Stimulated activated CD8-positive, alpha-beta memory T cell treated with anti-CD3 and anti-CD28 coated beads, Interleukin-4, amount 100 ng/mL, for 1 hour (primary cell): ENCODE results near the gene PIWIL4.

Experiments
- DNase-seq, 2 donors: peaks; one replicate each; pipeline ENCODE4 v3.0.0-alpha.2; 2020; ENCODE audit warnings: low read depth in 2 of 2, low spot score in 1 of 2

The PIWIL4 gene

DNA sequence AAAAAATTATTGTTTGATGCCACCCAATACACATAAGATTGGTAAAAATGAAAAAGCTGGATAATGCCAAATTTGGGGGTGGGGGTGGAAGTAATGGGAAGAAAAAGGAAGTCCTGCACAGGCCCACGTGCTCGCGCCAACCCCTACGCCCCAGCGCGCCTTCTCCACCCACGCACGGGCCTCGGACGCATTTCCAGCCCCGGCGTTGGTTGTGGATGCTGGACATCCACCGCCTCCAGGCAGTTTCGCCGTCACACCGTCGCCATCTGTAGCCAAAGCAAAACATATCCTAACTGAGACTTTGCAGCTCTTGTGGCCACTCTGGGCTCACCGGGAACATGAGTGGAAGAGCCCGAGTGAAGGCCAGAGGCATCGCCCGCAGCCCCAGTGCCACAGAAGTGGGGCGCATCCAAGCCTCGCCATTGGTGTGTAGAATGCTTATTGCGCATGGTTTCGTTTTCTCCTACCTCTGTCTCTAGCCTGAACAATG lies at the start of gene PIWIL4:
Gene PIWIL4 (plus strand): TSS at position 188 of the 490 bp plus-strand sequence. CDS start 151 bp downstream, at position 339.
- DNase-seq, result no peak

DNA sequence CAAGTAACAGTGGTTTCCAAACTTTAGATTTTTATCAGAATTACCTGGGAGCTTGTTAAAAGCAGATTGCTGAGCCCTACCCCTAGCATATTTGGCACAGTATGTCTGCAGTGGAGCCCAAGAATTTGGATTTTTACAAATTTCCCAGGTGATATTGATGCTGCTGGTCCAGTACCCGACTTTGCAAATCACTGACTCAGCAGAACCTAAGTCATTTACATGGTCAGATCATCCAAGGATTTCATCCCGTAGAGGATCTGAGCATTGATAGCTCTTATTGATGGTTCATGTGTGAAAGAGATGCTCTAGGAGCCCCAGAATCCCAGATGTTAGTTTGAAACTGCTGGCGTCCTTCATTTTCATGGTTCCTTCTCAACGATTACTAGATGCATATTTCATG lies 48.9 kb upstream of the PIWIL4 start:
- DNase-seq, result no peak

DNA sequence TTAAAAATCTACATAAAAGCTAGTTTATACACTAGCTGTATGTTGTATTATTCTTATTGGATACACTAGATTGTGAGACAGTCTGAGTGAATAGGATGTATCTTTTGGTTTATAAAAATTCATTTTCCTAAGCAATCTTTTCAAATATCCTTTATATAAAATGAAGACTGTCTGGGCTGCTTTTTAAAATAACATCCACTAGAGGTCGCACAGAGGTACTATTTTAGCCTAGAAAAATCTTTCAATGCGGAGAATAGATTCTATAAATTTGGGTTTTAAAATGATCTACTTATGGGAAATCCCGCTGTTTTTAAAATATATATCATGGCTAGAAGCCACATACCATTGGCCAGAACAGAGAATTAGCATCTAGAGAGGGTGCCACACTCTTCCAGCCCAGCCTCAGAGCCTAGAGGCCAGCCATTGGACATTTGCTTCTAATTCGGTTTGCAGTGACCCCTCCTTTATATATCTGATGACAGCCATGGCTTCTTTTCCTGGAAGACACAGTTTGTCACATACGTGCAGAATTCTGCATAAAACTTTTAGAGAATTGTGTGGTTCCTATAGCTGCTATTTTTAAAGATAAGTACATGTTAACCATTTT lies 47.6 kb upstream of the PIWIL4 start:
- DNase-seq, result no peak

DNA sequence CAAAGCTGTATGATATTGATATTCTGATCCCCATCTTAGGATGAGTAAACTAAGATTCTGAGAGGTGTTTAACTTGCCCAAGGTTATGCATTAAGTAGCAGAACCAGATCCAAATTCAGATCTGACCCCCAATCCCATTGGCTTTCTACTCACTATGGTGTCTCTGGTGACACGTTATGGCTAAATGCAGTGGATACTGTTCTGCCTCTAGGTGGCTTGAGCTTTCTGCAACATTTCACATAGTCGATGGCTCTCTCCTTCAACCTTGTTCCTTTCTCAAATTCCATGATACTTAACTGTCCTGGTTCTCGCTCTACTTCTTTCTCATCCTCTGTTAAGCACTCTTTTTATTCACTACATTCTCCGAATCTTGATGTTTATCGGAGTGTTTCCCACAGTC lies 45.5 kb upstream of the PIWIL4 start:
- DNase-seq, result no peak

DNA sequence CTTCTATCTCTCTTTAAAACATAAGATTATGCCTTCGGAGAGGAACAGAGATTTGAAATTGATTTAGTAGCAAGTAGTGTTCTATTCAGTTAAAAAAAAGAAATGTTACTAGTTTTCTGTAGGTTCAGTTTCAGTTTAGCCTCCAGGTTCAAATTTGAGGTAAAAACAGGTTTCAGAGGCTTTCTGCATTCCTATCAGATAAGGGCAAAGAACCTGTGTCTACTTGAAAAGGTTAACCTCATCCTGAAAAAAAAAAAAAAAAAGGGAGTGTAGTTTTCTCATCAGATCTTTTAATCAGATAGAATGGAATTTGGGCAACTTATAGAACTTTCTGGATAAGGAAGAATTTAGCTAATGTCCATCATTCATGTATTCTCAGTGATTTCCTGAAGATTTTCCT lies 42.8 kb upstream of the PIWIL4 start:
- DNase-seq, result no peak

DNA sequence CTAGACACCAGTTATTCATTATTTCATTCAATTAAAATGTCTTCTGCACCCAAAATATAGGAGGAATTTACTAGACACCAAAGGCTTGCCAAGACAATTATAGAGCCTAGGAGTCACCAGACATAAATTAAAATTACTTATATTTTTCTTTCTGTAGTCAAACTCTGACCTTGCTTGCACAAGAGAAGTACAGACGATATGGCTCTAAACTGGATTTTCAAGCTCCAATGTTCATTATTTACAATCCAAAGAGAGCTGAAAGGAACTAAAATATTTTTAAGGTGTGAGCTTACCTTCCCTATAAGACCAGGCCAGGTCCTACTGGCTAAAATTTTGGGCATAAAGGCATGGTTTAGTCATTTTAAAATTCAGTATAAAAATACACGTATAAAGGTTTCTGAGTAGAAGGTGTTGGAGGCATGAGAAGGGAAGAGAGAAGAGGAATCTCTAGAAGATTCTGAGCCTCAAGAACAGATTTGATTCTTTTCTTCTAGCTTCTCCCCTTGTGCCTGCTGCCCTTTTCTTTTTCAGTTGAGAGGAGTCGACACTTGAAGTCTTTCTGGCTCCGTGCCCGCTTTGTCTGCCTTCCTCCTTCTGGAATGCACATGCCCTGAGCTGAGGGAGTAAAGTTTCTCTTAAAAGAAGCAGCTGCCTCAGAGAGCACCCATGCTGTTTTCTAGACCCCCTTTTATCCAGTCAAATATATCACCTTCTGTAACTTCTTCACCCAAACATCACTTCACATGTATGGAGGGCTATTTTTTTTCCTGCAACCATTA lies 41.4 kb upstream of the PIWIL4 start:
- no peak for DNase-seq

DNA sequence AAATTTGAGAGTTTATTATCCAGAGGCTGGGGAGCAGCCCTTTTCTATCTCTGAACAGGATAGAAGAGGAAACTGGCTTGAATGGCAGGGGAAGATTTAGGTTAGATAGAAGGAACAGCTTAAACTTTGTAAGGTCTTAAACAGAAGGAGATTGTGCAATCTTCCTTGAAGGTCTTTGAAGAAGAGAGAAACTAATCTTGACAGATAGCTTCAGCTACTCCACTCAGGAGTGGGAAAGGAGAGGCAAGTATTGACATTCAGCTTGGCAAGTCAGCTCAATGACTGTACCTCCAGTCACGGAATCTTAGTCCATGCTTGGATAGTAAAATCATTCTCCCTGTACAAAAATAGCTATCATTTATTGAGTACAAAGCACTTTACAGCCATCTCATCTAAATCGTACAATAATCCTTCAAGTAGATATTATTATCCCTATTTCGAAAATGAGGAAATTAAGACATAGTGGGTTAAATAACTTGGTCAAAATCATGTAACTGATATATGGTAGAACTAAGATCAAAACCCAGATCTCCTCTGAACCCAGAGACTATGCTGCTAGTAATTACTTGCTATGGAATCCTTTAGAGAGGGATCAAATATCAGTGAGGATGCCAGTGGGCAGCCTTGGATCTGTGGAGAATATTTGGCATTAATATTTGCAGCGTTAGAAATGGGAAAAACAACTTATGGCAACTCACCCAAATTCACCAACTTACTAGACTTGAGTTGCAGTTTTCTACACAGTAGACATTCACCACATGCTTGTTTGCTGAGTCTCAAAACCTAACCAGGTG lies 40.3 kb upstream of the PIWIL4 start:
- no peak for DNase-seq

DNA sequence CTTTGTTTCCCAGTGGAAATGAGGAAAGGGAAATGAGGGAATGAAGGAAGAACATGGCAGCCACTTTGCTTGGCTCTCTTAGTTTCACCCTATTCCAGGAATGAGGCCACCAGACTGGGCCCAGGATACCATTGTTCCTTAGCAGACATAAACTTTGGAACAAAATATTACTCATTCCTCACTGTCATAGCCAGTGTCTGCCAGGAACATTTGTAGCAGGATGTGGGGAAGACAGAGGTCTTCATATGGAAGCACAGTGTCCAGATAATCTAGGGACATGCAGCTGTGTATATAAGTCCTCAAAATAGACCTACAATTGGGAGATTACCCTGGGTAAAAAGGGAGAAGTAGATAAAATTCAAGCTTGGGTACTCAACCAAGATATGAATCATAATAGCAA lies 38.6 kb upstream of the PIWIL4 start:
- DNase-seq, result no peak

DNA sequence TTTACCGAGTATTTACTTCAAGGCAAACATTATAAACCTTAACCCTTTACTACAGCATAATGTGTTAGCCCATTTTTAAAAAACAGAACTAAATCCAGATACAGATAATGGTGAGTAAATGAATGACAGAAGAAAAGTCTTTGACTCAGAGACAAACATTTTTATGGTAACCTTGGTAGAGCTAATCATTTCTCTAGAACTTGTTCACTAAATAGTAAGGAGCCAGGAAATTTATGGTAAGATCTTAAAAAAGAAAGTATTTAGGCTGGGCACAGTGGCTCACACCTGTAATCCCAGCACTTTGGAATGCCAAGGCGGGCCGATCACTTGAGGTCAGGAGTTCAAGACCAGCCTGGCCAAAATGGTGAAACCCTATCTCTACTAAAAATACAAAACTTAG lies 35.0 kb upstream of the PIWIL4 start:
- DNase-seq, result no peak

DNA sequence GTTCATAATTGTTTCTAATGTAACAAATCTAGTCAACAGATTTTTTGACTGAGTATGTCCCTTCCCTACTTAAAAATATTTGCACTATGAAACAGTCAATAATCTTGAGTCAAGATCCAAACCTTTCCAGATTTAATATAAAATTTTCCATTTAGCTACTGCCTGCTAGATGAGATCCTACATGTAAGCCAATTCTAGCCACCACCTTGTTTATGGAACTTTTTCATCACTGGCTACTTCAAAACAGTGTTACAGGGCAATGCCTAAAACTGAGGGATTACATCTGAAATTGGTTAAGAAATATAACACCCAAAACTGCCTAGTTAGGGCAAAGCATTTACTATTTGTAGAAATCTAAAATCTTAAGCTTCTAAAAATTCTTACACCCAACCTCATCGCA lies 34.0 kb upstream of the PIWIL4 start:
- no peak for DNase-seq

DNA sequence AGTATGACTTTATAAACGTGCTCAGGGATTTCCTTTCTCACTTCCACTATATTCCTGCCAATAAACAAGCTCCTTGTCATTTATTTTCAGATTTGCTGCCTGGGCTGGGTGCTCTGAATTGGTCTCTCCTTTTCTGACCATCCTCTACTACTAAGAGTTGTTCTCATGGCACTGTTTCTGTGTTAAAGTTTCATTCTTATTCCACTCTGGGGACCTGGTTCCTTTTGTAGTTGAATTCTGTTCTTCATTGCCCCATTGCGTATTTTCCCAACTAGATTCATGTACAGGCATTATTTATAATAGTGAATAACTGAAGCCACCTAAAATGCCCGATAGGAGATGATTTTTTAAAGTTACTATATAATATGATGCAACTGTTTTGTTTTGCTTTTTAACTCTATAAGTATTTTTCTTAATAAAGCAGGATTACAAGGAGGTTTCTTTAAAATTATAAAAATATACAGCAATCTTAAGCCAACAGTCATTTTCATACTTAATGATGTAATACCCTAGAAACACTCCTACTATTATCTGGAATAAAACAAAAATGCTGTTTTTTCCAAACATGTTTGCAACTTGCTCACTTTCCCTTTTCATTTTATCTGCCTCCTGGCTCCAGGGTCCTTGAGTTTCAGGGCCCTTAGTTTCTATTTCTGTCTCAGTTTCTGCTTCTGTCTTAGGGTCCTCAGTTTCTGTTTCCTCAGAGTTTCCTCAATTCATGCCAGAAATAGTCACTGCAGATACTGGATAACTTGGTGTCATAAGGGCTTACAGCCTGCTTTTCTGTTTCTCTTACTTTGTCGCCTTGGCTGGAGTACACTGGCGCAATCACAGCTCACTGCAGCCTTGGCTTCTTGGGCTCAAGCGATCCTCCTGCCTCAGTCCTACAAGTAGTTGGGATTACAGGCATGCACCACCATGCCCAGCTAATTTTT lies 33.2 kb upstream of the PIWIL4 start:
- no peak for DNase-seq

DNA sequence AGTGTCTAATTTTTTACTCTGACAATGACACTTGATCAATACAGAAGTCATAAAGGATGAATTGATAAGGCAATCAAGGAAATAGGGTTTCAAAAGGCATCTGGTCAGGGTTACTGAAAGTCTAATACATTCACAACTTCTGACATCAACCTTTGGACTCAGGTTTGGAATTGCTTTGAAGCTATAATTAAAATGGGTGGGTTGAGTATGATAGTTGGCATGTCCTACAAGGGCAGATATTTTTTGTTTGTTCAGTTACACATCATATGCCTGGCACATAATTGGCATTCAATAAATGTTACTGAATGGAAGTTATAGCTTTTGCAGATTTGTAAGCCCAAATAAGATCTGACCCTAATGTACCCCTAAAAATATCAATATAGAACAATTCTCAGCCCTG lies 30.8 kb upstream of the PIWIL4 start:
- no peak for DNase-seq

DNA sequence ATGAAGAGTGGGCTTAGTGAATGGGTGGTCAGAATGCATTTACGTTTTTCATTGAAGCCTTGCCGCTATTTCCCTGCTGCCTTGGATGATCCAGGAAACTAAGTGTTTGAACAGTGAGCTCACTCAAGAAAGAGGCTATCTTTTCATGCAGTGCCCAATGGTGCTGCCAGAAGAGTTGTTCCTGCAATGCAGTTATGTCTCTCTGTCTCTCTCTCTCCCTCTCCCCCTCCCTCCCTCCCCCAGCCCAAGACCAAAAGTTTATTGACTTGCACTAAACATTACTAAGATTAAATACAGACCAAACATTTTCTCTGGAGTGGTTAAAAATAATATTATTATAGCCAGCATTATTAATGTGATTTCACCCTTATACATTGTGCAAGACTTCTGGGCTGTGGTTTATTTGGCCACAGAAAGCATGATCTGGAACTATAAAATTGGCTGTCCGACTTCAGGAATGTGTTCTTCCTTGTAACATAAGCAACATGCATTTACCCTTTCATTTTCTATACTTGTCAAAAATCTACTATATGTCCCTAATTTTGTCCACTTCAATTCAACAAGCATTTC lies 30.1 kb upstream of the PIWIL4 start:
- no peak for DNase-seq

DNA sequence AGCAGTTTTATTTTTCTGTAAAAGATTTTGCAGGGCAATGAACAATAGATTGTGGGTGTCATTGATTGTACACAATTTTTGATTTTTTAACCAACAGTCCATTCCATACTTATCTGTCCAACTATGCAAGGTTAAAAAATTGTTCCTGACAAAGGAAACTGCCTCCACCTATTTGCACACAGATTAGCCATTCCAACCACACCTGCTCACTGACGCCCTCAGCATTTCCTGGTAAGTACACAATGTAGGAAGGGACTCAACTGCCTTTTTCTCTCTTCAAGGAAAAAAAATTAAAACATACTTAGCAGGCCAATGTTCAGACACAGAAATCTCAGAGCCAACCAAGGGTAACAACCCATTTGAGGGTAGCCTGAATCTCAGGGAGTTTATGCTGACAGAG lies 27.7 kb upstream of the PIWIL4 start:
- DNase-seq, result no peak

DNA sequence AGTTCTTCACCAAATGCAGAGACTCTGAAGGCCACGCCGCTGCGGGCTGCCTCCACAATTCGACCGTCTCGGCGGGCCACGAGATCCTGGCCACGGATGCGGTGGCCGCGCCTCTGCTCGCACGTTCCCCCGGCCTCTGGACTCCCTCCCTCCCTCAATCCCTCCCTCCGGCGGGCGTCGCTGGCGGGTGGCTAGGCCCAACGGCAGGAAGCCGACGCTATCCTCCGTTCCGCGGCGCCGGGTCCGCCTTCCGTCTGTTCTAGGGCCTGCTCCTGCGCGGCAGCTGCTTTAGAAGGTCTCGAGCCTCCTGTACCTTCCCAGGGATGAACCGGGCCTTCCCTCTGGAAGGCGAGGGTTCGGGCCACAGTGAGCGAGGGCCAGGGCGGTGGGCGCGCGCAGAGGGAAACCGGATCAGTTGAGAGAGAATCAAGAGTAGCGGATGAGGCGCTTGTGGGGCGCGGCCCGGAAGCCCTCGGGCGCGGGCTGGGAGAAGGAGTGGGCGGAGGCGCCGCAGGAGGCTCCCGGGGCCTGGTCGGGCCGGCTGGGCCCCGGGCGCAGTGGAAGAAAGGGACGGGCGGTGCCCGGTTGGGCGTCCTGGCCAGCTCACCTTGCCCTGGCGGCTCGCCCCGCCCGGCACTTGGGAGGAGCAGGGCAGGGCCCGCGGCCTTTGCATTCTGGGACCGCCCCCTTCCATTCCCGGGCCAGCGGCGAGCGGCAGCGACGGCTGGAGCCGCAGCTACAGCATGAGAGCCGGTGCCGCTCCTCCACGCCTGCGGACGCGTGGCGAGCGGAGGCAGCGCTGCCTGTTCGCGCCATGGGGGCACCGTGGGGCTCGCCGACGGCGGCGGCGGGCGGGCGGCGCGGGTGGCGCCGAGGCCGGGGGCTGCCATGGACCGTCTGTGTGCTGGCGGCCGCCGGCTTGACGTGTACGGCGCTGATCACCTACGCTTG lies 23.2 kb upstream of the PIWIL4 start, which contains the start of gene FUT4:
Gene FUT4 (plus strand): TSS at position 227 of the 951 bp plus-strand sequence. CDS start 213 bp downstream, at position 440.
- peak; percentile 35 to 46 for DNase-seq

DNA sequence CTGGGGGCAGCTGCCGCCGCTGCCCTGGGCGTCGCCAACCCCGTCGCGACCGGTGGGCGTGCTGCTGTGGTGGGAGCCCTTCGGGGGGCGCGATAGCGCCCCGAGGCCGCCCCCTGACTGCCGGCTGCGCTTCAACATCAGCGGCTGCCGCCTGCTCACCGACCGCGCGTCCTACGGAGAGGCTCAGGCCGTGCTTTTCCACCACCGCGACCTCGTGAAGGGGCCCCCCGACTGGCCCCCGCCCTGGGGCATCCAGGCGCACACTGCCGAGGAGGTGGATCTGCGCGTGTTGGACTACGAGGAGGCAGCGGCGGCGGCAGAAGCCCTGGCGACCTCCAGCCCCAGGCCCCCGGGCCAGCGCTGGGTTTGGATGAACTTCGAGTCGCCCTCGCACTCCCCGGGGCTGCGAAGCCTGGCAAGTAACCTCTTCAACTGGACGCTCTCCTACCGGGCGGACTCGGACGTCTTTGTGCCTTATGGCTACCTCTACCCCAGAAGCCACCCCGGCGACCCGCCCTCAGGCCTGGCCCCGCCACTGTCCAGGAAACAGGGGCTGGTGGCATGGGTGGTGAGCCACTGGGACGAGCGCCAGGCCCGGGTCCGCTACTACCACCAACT lies 22.4 kb upstream of the PIWIL4 start:
- no peak for DNase-seq

DNA sequence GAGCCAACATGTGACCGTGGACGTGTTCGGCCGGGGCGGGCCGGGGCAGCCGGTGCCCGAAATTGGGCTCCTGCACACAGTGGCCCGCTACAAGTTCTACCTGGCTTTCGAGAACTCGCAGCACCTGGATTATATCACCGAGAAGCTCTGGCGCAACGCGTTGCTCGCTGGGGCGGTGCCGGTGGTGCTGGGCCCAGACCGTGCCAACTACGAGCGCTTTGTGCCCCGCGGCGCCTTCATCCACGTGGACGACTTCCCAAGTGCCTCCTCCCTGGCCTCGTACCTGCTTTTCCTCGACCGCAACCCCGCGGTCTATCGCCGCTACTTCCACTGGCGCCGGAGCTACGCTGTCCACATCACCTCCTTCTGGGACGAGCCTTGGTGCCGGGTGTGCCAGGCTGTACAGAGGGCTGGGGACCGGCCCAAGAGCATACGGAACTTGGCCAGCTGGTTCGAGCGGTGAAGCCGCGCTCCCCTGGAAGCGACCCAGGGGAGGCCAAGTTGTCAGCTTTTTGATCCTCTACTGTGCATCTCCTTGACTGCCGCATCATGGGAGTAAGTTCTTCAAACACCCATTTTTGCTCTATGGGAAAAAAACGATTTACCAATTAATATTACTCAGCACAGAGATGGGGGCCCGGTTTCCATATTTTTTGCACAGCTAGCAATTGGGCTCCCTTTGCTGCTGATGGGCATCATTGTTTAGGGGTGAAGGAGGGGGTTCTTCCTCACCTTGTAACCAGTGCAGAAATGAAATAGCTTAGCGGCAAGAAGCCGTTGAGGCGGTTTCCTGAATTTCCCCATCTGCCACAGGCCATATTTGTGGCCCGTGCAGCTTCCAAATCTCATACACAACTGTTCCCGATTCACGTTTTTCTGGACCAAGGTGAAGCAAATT lies 21.7 kb upstream of the PIWIL4 start:
- DNase-seq, result no peak

DNA sequence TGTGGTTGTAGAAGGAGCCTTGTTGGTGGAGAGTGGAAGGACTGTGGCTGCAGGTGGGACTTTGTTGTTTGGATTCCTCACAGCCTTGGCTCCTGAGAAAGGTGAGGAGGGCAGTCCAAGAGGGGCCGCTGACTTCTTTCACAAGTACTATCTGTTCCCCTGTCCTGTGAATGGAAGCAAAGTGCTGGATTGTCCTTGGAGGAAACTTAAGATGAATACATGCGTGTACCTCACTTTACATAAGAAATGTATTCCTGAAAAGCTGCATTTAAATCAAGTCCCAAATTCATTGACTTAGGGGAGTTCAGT lies 21.1 kb upstream of the PIWIL4 start:
- DNase-seq, result no peak
